ENCODE measurements around the gene EGFL8.
"Not testable (repeated sequence)": the region's sequence is repeated elsewhere in the genome, so short reads cannot be mapped to it uniquely, and the experiment has no call there.

EGFL8 gene

GRCh38 chr6:32164295-32164694 is at the start of gene EGFL8:
EGFL8 (plus strand) TSS chr6:32164595; CDS start chr6:32166166, 1,571 bp downstream.
- DNase-seq: no peak

- DNase-seq: no peak
These were observed 49.6 kb upstream of the EGFL8 start for GRCh38 chr6:32114796-32115195.

GRCh38 chr6:32115623-32116022 is 48.8 kb upstream of the EGFL8 start:
- DNase-seq: no peak

- no peak for DNase-seq
These were observed 47.7 kb upstream of the EGFL8 start for GRCh38 chr6:32116674-32117073.

- no peak for DNase-seq
These were observed 46.9 kb upstream of the EGFL8 start for GRCh38 chr6:32117461-32117860.

GRCh38 chr6:32118782-32119628 is 45.4 kb upstream of the EGFL8 start:
- peak; percentile 41 for DNase-seq

- no peak for DNase-seq
These were observed 43.8 kb upstream of the EGFL8 start for GRCh38 chr6:32120573-32121059.

GRCh38 chr6:32123681-32124080 is 40.7 kb upstream of the EGFL8 start:
- DNase-seq: no peak

GRCh38 chr6:32126880-32127279 is 37.5 kb upstream of the EGFL8 start:
- DNase-seq: no peak

GRCh38 chr6:32127409-32127716 is 37.0 kb upstream of the EGFL8 start:
- DNase-seq: no peak

GRCh38 chr6:32127717-32128592 is 36.4 kb upstream of the EGFL8 start, which contains the start of gene ATF6B:
ATF6B (minus strand) TSS chr6:32128246; CDS start chr6:32128207, 39 bp downstream.
- peak; percentile 97 for DNase-seq

- no peak for DNase-seq
These were observed 35.6 kb upstream of the EGFL8 start for GRCh38 chr6:32128751-32129296.

- DNase-seq: no peak
These were observed 34.9 kb upstream of the EGFL8 start for GRCh38 chr6:32129297-32130088.

GRCh38 chr6:32131439-32131948 is 32.9 kb upstream of the EGFL8 start:
- DNase-seq: no peak

- no peak for DNase-seq
These were observed 32.3 kb upstream of the EGFL8 start for GRCh38 chr6:32132110-32132509.

- DNase-seq: no peak
These were observed 30.6 kb upstream of the EGFL8 start for GRCh38 chr6:32133786-32134185.

- DNase-seq: no peak
These were observed 26.9 kb upstream of the EGFL8 start for GRCh38 chr6:32137454-32137853.

- DNase-seq: no peak
These were observed 24.8 kb upstream of the EGFL8 start for GRCh38 chr6:32139590-32139989.

GRCh38 chr6:32140420-32141046 is 23.9 kb upstream of the EGFL8 start:
- DNase-seq: no peak

- DNase-seq: not testable (repeated sequence)
These were observed 20.2 kb upstream of the EGFL8 start for GRCh38 chr6:32144238-32144637.

GRCh38 chr6:32146287-32146686 is 18.1 kb upstream of the EGFL8 start:
- DNase-seq: no peak

GRCh38 chr6:32146687-32147086 is 17.7 kb upstream of the EGFL8 start:
- no peak for DNase-seq

Data from NK-92 treated with Interleukin-12 subunit alpha and Interleukin-12 subunit beta, amount 100 ng/mL, for 24 hours (cell line).